GM18873 (cell line): Measurements from ENCODE around the gene NLRP6.
"Not testable (repeated sequence)": the region's sequence is repeated elsewhere in the genome, so short reads cannot be mapped to it uniquely, and the experiment has no call there.

ENCODE experiments used
- ATAC-seq: cut with Tn5 transposase; IDR thresholded peaks from one replicate; pipeline ENCODE4 v1.9.1; 2021; ENCODE audit warnings: mild to moderate bottlenecking, moderate library complexity, moderate number of reproducible peaks; ENCODE audit not compliant: unreplicated experiment, low FRiP score

Gene NLRP6

DNA sequence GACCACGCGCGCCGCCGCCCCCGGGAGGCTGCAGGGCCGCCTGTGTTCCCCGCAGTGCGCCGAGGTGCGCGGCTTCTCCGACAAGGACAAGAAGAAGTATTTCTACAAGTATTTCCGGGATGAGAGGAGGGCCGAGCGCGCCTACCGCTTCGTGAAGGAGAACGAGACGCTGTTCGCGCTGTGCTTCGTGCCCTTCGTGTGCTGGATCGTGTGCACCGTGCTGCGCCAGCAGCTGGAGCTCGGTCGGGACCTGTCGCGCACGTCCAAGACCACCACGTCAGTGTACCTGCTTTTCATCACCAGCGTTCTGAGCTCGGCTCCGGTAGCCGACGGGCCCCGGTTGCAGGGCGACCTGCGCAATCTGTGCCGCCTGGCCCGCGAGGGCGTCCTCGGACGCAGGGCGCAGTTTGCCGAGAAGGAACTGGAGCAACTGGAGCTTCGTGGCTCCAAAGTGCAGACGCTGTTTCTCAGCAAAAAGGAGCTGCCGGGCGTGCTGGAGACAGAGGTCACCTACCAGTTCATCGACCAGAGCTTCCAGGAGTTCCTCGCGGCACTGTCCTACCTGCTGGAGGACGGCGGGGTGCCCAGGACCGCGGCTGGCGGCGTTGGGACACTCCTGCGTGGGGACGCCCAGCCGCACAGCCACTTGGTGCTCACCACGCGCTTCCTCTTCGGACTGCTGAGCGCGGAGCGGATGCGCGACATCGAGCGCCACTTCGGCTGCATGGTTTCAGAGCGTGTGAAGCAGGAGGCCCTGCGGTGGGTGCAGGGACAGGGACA, 2.7 kb downstream of the NLRP6 start:
- no peak for ATAC-seq

DNA sequence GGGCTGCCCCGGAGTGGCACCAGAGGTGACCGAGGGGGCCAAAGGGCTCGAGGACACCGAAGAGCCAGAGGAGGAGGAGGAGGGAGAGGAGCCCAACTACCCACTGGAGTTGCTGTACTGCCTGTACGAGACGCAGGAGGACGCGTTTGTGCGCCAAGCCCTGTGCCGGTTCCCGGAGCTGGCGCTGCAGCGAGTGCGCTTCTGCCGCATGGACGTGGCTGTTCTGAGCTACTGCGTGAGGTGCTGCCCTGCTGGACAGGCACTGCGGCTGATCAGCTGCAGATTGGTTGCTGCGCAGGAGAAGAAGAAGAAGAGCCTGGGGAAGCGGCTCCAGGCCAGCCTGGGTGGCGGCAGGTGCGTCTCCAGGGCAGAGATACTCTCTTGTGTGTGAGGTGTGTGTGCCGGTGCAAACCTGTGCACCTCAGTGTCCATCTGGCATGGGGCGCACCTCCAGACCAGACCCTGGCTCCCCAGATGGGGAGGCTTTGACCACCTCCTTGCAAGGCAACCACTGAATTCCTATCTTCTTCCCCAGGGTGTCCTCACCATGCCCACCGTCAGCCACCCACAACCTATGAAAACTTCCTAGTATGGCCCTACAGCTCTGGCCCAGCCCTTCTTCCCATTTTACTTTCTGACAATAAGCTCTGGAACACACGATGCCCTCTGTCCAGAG, 3.4 kb downstream of the NLRP6 start:
- no peak for ATAC-seq

GRCh38 chr11:282171-282570, 4.0 kb downstream of the NLRP6 start:
- ATAC-seq, result no peak

GRCh38 chr11:282630-283360, 4.6 kb downstream of the NLRP6 start:
- no peak for ATAC-seq

GRCh38 chr11:283405-284104, 5.3 kb downstream of the NLRP6 start:
- no peak for ATAC-seq

DNA sequence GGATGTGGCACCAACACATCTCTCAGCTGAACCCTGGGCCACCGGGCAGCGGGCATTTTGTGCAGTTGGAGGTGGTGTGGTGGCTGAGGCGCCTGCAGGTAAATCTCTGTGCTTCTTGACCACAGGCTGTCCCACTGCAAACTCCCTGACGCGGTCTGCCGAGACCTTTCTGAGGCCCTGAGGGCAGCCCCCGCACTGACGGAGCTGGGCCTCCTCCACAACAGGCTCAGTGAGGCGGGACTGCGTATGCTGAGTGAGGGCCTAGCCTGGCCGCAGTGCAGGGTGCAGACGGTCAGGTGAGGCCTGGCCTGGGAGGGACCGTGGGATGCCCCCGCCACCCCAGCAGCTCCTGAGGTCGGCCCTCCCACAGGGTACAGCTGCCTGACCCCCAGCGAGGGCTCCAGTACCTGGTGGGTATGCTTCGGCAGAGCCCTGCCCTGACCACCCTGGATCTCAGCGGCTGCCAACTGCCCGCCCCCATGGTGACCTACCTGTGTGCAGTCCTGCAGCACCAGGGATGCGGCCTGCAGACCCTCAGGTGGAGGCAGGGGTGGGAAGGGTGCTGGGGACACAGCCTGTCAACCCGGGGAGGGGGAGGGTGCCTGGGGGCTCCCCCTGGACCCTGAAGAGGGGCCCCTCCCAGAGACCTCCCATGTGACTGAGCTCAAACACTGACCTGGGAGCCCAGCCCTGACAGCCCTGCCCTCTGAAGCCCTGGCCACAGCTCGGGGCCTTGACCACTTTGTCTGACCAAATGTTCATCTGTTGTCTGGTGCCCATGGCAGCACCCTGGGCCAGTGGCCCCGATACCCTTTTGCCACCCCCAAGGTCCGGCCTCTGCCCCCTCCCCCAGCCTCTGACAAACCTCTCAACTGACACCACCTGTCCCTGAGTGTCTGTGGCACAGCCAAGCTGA, 6.2 kb downstream of the NLRP6 start:
- no peak for ATAC-seq

DNA sequence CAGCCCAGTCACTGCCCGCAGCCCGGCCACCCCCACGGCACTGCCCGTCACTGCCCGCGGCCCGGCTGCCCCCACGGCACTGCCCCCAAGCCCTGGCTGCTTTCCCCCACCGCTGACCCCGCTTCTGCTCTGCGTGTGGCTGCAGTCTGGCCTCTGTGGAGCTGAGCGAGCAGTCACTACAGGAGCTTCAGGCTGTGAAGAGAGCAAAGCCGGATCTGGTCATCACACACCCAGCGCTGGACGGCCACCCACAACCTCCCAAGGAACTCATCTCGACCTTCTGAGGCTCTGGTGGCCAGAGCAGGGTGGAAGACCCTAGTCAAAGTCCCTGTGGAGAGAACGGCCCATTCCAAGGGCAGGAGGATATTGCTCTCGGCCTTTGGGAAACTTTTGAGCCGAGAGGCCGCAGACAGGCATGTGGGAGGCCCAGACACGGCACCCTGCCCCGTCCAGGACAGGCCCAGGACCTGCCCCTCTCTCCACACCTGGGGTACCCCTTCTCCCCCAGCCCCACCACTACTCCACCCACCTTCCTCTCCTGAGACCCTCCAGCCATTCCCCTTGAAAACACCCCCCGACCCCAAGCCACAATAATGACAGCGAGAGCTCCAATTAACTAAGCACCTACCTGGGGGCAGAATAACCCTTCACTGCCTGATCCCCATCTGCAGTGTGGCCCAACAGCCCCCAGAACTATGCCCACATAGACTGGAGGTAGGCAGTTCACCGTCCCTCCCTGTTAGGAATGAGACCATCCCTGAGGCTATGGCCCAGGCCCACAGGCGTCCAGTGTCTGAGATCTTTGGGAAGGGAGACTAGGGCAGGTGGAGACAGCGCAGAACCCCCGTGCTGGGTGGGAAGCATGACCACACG, 7.0 kb downstream of the NLRP6 start:
- no peak for ATAC-seq

- ATAC-seq, result no peak
Measured at GRCh38 chr11:285894-286220, 7.7 kb downstream of the NLRP6 start.

DNA sequence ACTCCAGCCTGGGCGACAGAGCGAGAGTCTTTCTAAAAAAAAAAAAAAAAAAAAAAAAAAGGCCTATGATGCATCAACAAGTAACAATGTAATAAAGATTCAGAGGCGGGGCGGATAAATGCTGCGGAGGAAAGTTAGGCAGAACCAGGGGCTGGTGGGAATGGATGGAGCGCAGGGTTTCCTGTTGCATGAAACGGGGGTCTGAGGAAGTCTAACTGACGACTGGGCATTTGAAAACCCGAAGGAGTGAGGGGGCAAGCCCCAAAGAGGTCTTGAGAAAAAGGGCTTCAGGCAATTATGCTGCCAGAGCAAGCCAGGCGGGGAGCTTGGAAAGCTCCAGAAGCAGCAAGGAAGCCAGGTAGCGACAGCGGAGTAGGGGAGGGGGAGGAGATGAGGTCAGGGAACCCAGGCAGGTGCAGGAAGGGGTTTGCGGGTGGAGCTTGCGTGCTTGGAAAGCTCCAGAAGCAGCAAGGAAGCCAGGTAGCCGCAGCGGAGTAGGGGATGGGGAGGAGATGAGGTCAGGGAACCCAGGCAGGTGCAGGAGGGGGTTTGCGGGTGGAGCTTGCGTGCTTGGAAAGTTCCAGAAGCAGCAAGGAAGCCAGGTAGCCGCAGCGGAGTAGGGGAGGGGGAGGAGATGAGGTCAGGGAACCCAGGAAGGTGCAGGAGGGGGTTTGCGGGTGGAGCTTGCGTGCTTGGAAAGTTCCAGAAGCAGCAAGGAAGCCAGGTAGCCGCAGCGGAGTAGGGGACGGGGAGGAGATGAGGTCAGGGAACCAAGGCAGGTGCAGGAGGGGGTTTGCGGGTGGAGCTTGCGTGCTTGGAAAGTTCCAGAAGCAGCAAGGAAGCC, 9.0 kb downstream of the NLRP6 start:
- not testable (repeated sequence) for ATAC-seq

DNA sequence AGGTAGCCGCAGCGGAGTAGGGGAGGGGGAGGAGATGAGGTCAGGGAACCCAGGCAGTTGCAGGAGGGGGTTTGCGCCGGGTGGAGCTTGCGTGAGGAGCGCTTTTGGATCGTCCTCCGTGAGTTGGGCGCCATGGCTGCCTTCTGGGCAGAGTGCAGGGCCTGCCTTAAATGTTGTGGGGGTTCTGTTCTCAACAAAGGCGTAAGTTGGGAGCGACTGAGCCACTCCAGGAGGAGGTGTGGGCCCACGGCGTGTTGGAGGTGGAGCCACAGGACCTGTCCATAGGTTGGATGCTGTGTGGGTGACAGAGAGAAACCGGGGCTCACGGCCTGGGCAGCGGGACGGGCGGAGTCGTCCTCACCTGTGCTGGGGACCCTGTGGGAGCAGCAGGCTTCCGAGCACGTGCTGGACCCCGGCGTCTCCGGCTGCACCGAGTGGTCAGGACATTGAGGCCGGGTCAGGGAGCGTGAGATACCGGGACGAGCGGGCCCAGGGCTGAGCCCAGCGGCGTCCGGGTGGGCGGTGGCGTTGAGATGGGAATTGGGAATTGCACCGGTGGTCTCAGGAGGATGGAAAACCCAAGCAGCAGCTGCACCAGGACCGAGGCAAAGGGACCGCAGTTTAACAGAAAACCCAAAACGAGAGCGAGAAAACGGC, 9.7 kb downstream of the NLRP6 start:
- ATAC-seq, result no peak

DNA sequence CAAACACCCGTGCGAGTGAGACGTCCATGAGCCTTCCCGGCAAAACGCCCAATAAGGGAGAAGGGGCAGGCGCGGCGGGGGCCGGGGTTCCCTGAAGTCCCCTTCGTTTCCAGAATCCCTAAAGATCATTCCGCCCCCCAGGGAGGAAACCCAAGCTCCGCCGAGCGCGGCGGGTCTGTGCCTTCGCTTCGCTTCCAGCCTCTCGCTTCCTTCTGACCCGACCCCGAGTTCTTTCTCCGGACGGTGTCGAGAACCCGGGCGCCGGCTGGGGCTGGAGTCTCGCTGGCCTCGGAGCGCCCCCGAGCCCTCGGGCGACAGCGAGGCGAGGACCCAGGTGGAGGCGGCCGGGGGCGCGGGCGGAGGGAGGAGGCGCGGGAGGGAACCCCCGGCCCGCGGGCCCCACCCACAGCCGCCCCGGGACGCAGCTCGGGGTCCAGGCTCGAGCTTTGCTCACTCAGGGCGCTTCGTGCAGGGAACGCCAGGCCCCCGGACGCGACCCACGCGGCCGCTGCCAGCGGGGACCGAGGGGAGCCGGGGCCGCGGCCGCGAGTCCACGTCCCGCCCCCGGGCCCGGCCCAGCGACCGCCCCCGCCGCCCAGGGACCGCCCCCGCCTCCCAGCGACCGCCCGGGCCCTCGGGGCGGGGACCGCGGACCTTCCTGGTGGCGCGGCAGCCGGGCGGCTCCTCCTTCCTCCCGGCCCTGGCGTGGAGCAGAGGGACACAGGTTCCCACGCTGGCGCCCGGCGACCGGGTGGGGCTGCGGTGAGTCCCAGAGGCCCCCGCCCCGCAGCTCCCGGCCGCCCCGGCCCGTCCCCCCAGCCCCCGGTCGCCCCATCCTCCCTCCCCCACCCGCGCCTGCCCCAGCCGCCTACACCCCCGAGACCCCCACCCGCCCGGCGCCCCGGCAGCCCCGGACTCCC, 10.5 kb downstream of the NLRP6 start, which contains the start of gene PGGHG:
PGGHG (plus strand) TSS at position 649 of the 920 bp plus-strand sequence. CDS start 691 bp downstream, outside the sequence.
- no peak for ATAC-seq

DNA sequence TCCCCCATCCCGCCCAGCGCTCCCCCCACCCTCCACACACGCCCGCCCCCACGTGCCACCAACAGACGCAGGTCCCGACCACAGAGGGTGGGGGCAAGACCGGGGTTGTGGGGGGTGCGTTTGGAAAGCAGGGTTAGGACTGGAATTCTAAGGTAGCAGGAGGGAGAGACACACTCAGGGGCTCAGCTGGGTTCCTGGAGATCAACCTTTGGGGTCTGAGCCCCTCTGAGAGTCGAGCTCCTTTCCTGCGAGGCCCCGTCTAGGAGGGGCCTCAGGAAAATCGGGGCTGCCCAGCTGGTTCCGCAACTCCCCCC, 11.1 kb downstream of the NLRP6 start:
- no peak for ATAC-seq

- ATAC-seq, result no peak
Measured at GRCh38 chr11:289712-290620, 11.8 kb downstream of the NLRP6 start.

GRCh38 chr11:290621-291231, 12.5 kb downstream of the NLRP6 start:
- no peak for ATAC-seq
